Liver (tissue), 9 donors: ENCODE results near the gene TPT1. TPM values are rescaled to one million over a fixed set of nuclear protein-coding genes. Genes with fewer than 3 reads are reported as not detected.

Source experiments
- DNase-seq: peaks from one replicate; pipeline ENCODE4 v3.0.0-alpha.2; 2017; ENCODE audit warnings: low spot score
- H3K27ac ChIP-seq, 2 donors: one replicate each; pipeline ENCODE4 v1.7.0; 2013; ENCODE audit warnings: inconsistent platforms in 2 of 2, low read length in 2 of 2, control low read depth in 1 of 2, low read depth in 1 of 2, mild to moderate bottlenecking in 1 of 2
- H3K27me3 ChIP-seq, 4 donors: one replicate each; pipeline versions ENCODE4 v1.6.1 to v1.7.0; 2013; ENCODE audit warnings: low read length in 3 of 4, inconsistent platforms in 1 of 4, mild to moderate bottlenecking in 1 of 4, moderate library complexity in 1 of 4; ENCODE audit not compliant: control insufficient read depth in 4 of 4, insufficient read depth in 4 of 4
- H3K36me3 ChIP-seq, 4 donors: one replicate each; pipeline versions ENCODE4 v1.6.1 to v1.7.0; 2013; ENCODE audit warnings: low read length in 3 of 4, mild to moderate bottlenecking in 3 of 4, low read depth in 1 of 4, moderate library complexity in 1 of 4; ENCODE audit not compliant: control insufficient read depth in 4 of 4, insufficient read depth in 3 of 4
- H3K4me1 ChIP-seq, 4 donors: one replicate each; pipeline versions ENCODE4 v1.6.1 to v1.7.0; 2013; ENCODE audit warnings: low read length in 3 of 4, mild to moderate bottlenecking in 3 of 4, moderate library complexity in 1 of 4; ENCODE audit not compliant: control insufficient read depth in 4 of 4, insufficient read depth in 4 of 4
- H3K4me3 ChIP-seq, 3 donors: one replicate each; pipeline versions ENCODE4 v1.6.1 to v1.7.0; 2013; ENCODE audit warnings: low read length in 3 of 3, control low read depth in 1 of 3, low read depth in 1 of 3, mild to moderate bottlenecking in 1 of 3
- H3K9ac ChIP-seq, 2 donors: one replicate each; pipeline ENCODE4 v1.7.0; 2013; ENCODE audit warnings: low read length in 2 of 2, mild to moderate bottlenecking in 2 of 2, moderate library complexity in 2 of 2, control low read depth in 1 of 2, low read depth in 1 of 2
- H3K9me3 ChIP-seq, 4 donors: one replicate each; pipeline versions ENCODE4 v1.6.1 to v1.7.0; 2013; ENCODE audit warnings: low read length in 3 of 4; ENCODE audit not compliant: control insufficient read depth in 4 of 4
- ATF3 ChIP-seq: IDR thresholded peaks from 2 replicates; pipeline ENCODE4 v1.6.1; 2016; ENCODE audit warnings: antibody characterized with exemption
- CTCF ChIP-seq: fragments of 150-350 bp; IDR thresholded peaks from 2 replicates; pipeline ENCODE4 v1.5.1; 2017; ENCODE audit warnings: improper control_type of control experiment, low read depth, low read length; ENCODE audit not compliant: missing input control
- EGR1 ChIP-seq, 2 donors: IDR thresholded peaks; 2 replicates each; pipeline ENCODE4 v1.6.1; 2016 to 2018; ENCODE audit warnings: antibody characterized with exemption in 2 of 2, low read depth in 2 of 2
- FOXA1 ChIP-seq: IDR thresholded peaks from 2 replicates; pipeline ENCODE4 v1.6.1; 2016; ENCODE audit warnings: antibody characterized with exemption
- FOXA2 ChIP-seq: IDR thresholded peaks from 2 replicates; pipeline ENCODE4 v1.6.1; 2016; ENCODE audit warnings: antibody characterized with exemption
- GABPA ChIP-seq, 2 donors: IDR thresholded peaks in 1 of 2; conservative IDR thresholded peaks in 1 of 2; 2 replicates each; pipeline ENCODE4 v1.6.1; 2016; ENCODE audit warnings: antibody characterized with exemption in 2 of 2, mild to moderate bottlenecking in 1 of 2, moderate library complexity in 1 of 2
- HNF4A ChIP-seq, 2 donors: conservative IDR thresholded peaks; 2 replicates each; pipeline ENCODE4 v1.6.1; 2016; ENCODE audit warnings: antibody characterized with exemption in 2 of 2, mild to moderate bottlenecking in 2 of 2
- HNF4G ChIP-seq: IDR thresholded peaks from 2 replicates; pipeline ENCODE4 v1.6.1; 2016; ENCODE audit warnings: antibody characterized with exemption
- JUND ChIP-seq, 2 donors: IDR thresholded peaks; 2 replicates each; pipeline ENCODE4 v1.6.1; 2016; ENCODE audit warnings: antibody characterized with exemption in 2 of 2
- MAX ChIP-seq: IDR thresholded peaks from 2 replicates; pipeline ENCODE4 v1.6.1; 2016; ENCODE audit warnings: antibody characterized with exemption
- NR2F2 ChIP-seq: IDR thresholded peaks from 2 replicates; pipeline ENCODE4 v1.6.1; 2016; ENCODE audit warnings: antibody characterized with exemption
- RAD21 ChIP-seq, 2 donors: IDR thresholded peaks; 2 replicates each; pipeline ENCODE4 v1.6.1; 2016; ENCODE audit warnings: antibody characterized with exemption in 2 of 2, mild to moderate bottlenecking in 2 of 2
- RXRA ChIP-seq, 2 donors: IDR thresholded peaks; 2 replicates each; pipeline ENCODE4 v1.6.1; 2017 to 2018; ENCODE audit warnings: antibody characterized with exemption in 2 of 2, mild to moderate bottlenecking in 1 of 2
- SP1 ChIP-seq: IDR thresholded peaks from 2 replicates; pipeline ENCODE4 v1.6.1; 2018; ENCODE audit warnings: antibody characterized with exemption, mild to moderate bottlenecking
- TAF1 ChIP-seq: conservative IDR thresholded peaks from 2 replicates; pipeline ENCODE4 v1.6.1; 2016; ENCODE audit warnings: antibody characterized with exemption, mild to moderate bottlenecking
- YY1 ChIP-seq: IDR thresholded peaks from 2 replicates; pipeline ENCODE4 v1.6.1; 2016; ENCODE audit warnings: antibody characterized with exemption, mild to moderate bottlenecking
- WGBS: extraction: QIAGEN DNeasy Blood & Tissue Kit; methylation state at CpG from one replicate; pipeline ENCODE4 v1.1.7; 2013; 5-methylcytosine and 5-hydroxymethylcytosine counted together
- polyA plus RNA-seq, 2 donors: library from polyadenylated mRNA; stranded (reverse) in 1 of 2; unstranded in 1 of 2; fragments of 200-250 nt in 1 of 2; fragments of >200 nt in 1 of 2; fragmentation: Nextera tagmentation in 1 of 2; extraction: Ambion mirVana in 1 of 2; gene quantifications; one replicate each; pipeline versions ENCODE4 v1.2.1 to v1.2.3, GENCODE V29; 2013 to 2015
- total RNA-seq, 2 donors: library from RNA; depleted of rRNA; stranded (reverse); fragments of >200 nt; gene quantifications; one replicate each; pipeline ENCODE4 v1.2.3, GENCODE V29; 2014
- TF ChIP-seq, protein P1 (sequence below): IDR thresholded peaks from 2 replicates; pipeline ENCODE4 v1.6.1; 2016; ENCODE audit warnings: antibody characterized with exemption, mild to moderate bottlenecking
- donor health status: healthy.
- donor health status: healthy.
- donor health status: healthy.
- donor health status: healthy.
- donor health status: healthy.

Gene TPT1
- total and polyA plus RNA-seq, 4 donors, result 1,382 to 2,885 (median 1,815) TPM

DNA sequence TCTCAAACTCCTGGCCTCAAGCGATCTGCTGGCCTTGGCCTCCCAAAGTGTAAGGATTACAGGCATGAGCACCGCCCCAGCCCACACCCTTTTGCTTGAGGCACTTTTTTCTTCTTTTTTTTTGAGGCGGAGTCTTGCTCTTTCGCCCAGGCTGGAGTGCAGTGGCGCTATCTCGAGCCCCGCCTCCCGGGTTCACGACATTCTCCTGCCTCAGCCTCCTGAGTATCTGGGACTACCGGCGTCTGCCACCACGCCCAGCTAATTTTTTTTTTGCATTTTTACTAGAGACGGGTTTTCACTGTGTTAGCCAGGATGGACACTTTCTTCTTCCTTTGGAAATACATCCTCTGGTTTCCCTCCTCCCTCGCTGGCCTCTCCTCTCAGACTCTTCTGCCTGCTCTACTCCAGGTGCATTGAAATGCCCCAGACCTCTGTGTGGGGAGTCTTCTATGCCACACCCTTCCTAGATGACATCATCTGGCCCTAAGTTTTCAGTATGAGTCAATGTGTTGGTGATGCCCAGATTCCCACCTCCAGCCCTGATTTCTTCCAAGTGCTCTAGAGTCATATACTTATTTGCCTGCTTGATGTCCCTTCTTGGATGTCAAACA lies 20.7 kb upstream of the TPT1 start:
- no peaks in the 10 kb centered on the region for H3K9me3 ChIP-seq
- 95% methylated on average over 14 of the region's 14 CpGs for WGBS
- no peaks in the 10 kb centered on the region for H3K4me1 ChIP-seq
- H3K27ac ChIP-seq, result no peak overlapping the region
- H3K9ac ChIP-seq, result no peak overlapping the region
- no peak overlapping the region for H3K4me3 ChIP-seq
- H3K27me3 ChIP-seq, result no peaks in the 10 kb centered on the region
- peaks cover 1 to 13% (median 11%) of the 10 kb centered on the region in 4 donors for H3K36me3 ChIP-seq
- TF ChIP-seq FOXA2 (no peak), MAX (no peak), RAD21 (IDR thresholded peaks at IDR 0.05) (no peak), YY1 (no peak), SP1 (no peak)
- DNase-seq, result no peak

DNA sequence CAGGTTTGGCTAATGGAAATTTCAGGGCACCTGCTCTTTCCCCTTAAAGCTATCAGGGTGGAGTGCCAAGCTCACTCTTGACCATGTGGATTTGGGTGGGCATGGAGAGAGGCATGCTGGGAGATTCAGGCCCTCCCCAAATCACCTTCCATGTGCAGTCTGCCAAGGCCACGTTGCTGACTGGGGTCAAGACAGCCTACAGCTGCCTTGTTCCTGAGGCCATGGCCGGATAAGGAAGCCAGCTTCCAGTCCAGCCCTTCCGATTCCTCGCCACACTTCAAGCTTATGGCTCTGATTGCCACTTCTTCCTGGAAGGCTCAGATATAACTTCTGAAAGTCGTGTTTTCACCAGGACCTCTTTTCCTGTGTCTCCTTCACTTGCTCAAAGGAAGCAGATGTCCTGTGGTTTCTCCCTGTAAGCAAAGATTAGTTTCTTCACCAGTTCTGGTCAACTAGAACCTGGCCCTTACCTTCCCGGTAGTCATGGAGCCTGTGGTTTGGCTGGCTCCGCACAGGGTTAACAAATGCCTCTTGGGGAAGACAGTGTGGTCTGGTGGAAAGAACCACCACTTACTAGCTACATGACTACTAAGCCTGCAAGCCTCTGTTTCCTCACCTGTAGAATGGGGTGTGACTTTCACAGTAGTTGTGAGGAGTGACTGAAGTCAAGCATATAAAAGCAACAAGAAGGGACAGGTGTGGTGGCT lies 16.1 kb upstream of the TPT1 start:
- Histone ChIP-seq H3K4me3 (no peak overlapping the region), H3K27ac (no peak overlapping the region), H3K9ac (no peak overlapping the region), H3K36me3 (peaks cover 4 to 31% (median 13%) of the 10 kb centered on the region in 4 donors), H3K9me3 (no peaks in the 10 kb centered on the region), H3K4me1 (no peaks in the 10 kb centered on the region), H3K27me3 (no peaks in the 10 kb centered on the region)
- DNase-seq, result no peak
- TF ChIP-seq FOXA2 (no peak), RAD21 (IDR thresholded peaks at IDR 0.05) (no peak), SP1 (no peak), YY1 (no peak), TAF1 (no peak), NR2F2 (no peak), CTCF (no peak), ATF3 (no peak), HNF4A (conservative IDR thresholded peaks at IDR 0.05) (no peak), JUND (IDR thresholded peaks at IDR 0.05) (no peak), MAX (no peak), RXRA (IDR thresholded peaks at IDR 0.05) (no peak), GABPA (IDR thresholded peaks at IDR 0.05 in 1 of 2, conservative IDR thresholded peaks at IDR 0.05 in 1 of 2) (no peak), EGR1 (IDR thresholded peaks at IDR 0.05; ENCODE audit: low read depth in 2 of 2) (no peak), HNF4G (no peak), FOXA1 (no peak)
- TF ChIP-seq, protein P1, sequence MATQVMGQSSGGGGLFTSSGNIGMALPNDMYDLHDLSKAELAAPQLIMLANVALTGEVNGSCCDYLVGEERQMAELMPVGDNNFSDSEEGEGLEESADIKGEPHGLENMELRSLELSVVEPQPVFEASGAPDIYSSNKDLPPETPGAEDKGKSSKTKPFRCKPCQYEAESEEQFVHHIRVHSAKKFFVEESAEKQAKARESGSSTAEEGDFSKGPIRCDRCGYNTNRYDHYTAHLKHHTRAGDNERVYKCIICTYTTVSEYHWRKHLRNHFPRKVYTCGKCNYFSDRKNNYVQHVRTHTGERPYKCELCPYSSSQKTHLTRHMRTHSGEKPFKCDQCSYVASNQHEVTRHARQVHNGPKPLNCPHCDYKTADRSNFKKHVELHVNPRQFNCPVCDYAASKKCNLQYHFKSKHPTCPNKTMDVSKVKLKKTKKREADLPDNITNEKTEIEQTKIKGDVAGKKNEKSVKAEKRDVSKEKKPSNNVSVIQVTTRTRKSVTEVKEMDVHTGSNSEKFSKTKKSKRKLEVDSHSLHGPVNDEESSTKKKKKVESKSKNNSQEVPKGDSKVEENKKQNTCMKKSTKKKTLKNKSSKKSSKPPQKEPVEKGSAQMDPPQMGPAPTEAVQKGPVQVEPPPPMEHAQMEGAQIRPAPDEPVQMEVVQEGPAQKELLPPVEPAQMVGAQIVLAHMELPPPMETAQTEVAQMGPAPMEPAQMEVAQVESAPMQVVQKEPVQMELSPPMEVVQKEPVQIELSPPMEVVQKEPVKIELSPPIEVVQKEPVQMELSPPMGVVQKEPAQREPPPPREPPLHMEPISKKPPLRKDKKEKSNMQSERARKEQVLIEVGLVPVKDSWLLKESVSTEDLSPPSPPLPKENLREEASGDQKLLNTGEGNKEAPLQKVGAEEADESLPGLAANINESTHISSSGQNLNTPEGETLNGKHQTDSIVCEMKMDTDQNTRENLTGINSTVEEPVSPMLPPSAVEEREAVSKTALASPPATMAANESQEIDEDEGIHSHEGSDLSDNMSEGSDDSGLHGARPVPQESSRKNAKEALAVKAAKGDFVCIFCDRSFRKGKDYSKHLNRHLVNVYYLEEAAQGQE, result no peak
- 75% methylated on average over 7 of the region's 7 CpGs for WGBS
